ENCODE data around the gene CPED1. TPM values are rescaled to one million over a fixed set of nuclear protein-coding genes. Genes with fewer than 3 reads are reported as not detected.

CPED1 gene
- total RNA-seq, 2 donors from 2014 or later: 77.4 to 126 TPM

- H3K27ac ChIP-seq: no peak overlapping the region
- H3K9me3 ChIP-seq: no peaks in the 10 kb centered on the region
- ATAC-seq (ENCODE audit: insufficient number of reproducible peaks, low FRiP score, low read depth) (no peak), DNase-seq (ENCODE audit: low spot score) (no peak)
- H3K4me3 ChIP-seq: no peak overlapping the region
- no peaks in the 10 kb centered on the region for H3K36me3 ChIP-seq
- H3K27me3 ChIP-seq (replicated peaks; ENCODE audit: insufficient read depth): no peaks in the 10 kb centered on the region
- TF ChIP-seq CTCF (IDR thresholded peaks at IDR 0.05): no peak
- peaks cover 19 to 48% of the 10 kb centered on the region in 2 donors for H3K4me1 ChIP-seq (ENCODE audit: control insufficient read depth in 1 of 2, low read depth in 2 of 2)
Measured at GRCh38 chr7:121048195-121048594, 59.7 kb downstream of the CPED1 start.

- no peaks in the 10 kb centered on the region for H3K27me3 ChIP-seq (replicated peaks; ENCODE audit: insufficient read depth)
- no peaks in the 10 kb centered on the region for H3K9me3 ChIP-seq
- no peak for ATAC-seq (ENCODE audit: insufficient number of reproducible peaks, low FRiP score, low read depth)
- TF ChIP-seq CTCF (IDR thresholded peaks at IDR 0.05): no peak
- H3K4me3 ChIP-seq: no peak overlapping the region
- H3K4me1 ChIP-seq (ENCODE audit: control insufficient read depth in 1 of 2, low read depth in 2 of 2): peaks cover 19 to 41% of the 10 kb centered on the region in 2 donors
- peak overlapping the region in 1 of 2 donors; percentile 22 for H3K27ac ChIP-seq
- DNase-seq (ENCODE audit: low spot score): no peak
- H3K36me3 ChIP-seq: no peaks in the 10 kb centered on the region
Measured at GRCh38 chr7:121049028-121049791, 60.7 kb downstream of the CPED1 start.

GRCh38 chr7:121049897-121050296, 61.4 kb downstream of the CPED1 start:
- no peak for DNase-seq (ENCODE audit: low spot score)
- peaks cover 19 to 35% of the 10 kb centered on the region in 2 donors for H3K4me1 ChIP-seq (ENCODE audit: control insufficient read depth in 1 of 2, low read depth in 2 of 2)
- no peaks in the 10 kb centered on the region for H3K27me3 ChIP-seq (replicated peaks; ENCODE audit: insufficient read depth)
- H3K9me3 ChIP-seq: no peaks in the 10 kb centered on the region
- peak overlapping the region in 1 of 2 donors; percentile 22 for H3K27ac ChIP-seq
- TF ChIP-seq CTCF (IDR thresholded peaks at IDR 0.05): no peak
- H3K36me3 ChIP-seq: no peaks in the 10 kb centered on the region
- H3K4me3 ChIP-seq: no peak overlapping the region
- no peak for ATAC-seq (ENCODE audit: insufficient number of reproducible peaks, low FRiP score, low read depth)

GRCh38 chr7:121053219-121053618, 64.7 kb downstream of the CPED1 start:
- no peaks in the 10 kb centered on the region for H3K9me3 ChIP-seq

GRCh38 chr7:121054925-121055324, 66.4 kb downstream of the CPED1 start:
- TF ChIP-seq CTCF (IDR thresholded peaks at IDR 0.05): no peak
- H3K4me1 ChIP-seq (ENCODE audit: control insufficient read depth in 1 of 2, low read depth in 2 of 2): peaks cover under 1 to 17% of the 10 kb centered on the region in 2 donors
- ATAC-seq (ENCODE audit: insufficient number of reproducible peaks, low FRiP score, low read depth) (no peak), DNase-seq (ENCODE audit: low spot score) (no peak)
- H3K9me3 ChIP-seq: no peaks in the 10 kb centered on the region
- no peak overlapping the region for H3K27ac ChIP-seq
- H3K4me3 ChIP-seq: no peak overlapping the region
- no peaks in the 10 kb centered on the region for H3K27me3 ChIP-seq (replicated peaks; ENCODE audit: insufficient read depth)
- H3K36me3 ChIP-seq: no peaks in the 10 kb centered on the region

More at GRCh38 chr7:121053219-121053618, 64.7 kb downstream of the CPED1 start:
- ATAC-seq (ENCODE audit: insufficient number of reproducible peaks, low FRiP score, low read depth): no peak
- no peak for TF ChIP-seq CTCF (IDR thresholded peaks at IDR 0.05)
- DNase-seq (ENCODE audit: low spot score): no peak
- Histone ChIP-seq H3K36me3 (no peaks in the 10 kb centered on the region), H3K27ac (no peak overlapping the region), H3K27me3 (replicated peaks; ENCODE audit: insufficient read depth) (no peaks in the 10 kb centered on the region), H3K4me1 (ENCODE audit: control insufficient read depth in 1 of 2, low read depth in 2 of 2) (peaks cover 6 to 28% of the 10 kb centered on the region in 2 donors), H3K4me3 (no peak overlapping the region)
